PFSK-1 (cell line): Measurements from ENCODE around the gene TTBK2.

Experiments used
- FOXP2 ChIP-seq: optimal IDR thresholded peaks from 2 replicates; pipeline ENCODE3; 2011; ENCODE audit warnings: borderline replicate concordance, control low read depth, inconsistent platforms; ENCODE audit not compliant: insufficient read depth; ENCODE audit errors: extremely low read length, extremely low read depth
- POLR2AphosphoS5 ChIP-seq: IDR thresholded peaks from 2 replicates; pipeline ENCODE4 v1.6.1; 2012; ENCODE audit warnings: low read depth, mild to moderate bottlenecking, control low read depth, low read length, moderate library complexity
- SIN3A ChIP-seq: IDR thresholded peaks from 2 replicates; pipeline ENCODE4 v1.6.1; 2012; ENCODE audit warnings: mild to moderate bottlenecking, low read length, moderate library complexity, borderline replicate concordance; ENCODE audit not compliant: insufficient read depth
- TAF1 ChIP-seq: IDR thresholded peaks from 2 replicates; pipeline ENCODE4 v1.6.1; 2012; ENCODE audit warnings: low read length, control low read depth, borderline replicate concordance; ENCODE audit not compliant: insufficient read depth
- TF ChIP-seq, protein P1 (sequence below), 2 experiments: IDR thresholded peaks; 2 replicates each; pipeline versions ENCODE4 v1.6.1 to v1.8.0; 2011 to 2012; ENCODE audit warnings: low read depth in 2 of 2, low read length in 2 of 2, control low read depth in 1 of 2, inconsistent platforms in 1 of 2, mild to moderate bottlenecking in 1 of 2, moderate library complexity in 1 of 2; ENCODE audit not compliant: insufficient read depth in 1 of 2

DNA sequence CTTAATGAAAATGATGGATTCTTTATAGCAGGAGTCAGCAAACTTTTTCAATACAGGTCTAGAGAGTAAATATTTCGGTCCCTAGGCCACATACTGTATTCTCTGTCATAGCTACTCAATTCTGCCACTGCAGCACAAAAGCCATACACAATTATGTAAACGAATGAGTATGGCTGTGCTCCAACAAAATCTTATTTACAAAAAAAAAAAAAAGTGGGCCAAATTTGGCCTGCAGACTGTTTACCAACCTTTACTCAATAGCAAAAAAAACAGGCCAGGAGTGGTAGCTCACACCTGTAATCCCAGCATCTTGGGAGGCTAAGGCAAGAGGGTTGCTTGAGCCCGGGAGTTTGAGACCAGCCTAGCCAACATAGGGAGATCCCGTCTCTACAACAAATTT, 41.1 kb downstream of the TTBK2 start:
- TF ChIP-seq, protein P1, sequence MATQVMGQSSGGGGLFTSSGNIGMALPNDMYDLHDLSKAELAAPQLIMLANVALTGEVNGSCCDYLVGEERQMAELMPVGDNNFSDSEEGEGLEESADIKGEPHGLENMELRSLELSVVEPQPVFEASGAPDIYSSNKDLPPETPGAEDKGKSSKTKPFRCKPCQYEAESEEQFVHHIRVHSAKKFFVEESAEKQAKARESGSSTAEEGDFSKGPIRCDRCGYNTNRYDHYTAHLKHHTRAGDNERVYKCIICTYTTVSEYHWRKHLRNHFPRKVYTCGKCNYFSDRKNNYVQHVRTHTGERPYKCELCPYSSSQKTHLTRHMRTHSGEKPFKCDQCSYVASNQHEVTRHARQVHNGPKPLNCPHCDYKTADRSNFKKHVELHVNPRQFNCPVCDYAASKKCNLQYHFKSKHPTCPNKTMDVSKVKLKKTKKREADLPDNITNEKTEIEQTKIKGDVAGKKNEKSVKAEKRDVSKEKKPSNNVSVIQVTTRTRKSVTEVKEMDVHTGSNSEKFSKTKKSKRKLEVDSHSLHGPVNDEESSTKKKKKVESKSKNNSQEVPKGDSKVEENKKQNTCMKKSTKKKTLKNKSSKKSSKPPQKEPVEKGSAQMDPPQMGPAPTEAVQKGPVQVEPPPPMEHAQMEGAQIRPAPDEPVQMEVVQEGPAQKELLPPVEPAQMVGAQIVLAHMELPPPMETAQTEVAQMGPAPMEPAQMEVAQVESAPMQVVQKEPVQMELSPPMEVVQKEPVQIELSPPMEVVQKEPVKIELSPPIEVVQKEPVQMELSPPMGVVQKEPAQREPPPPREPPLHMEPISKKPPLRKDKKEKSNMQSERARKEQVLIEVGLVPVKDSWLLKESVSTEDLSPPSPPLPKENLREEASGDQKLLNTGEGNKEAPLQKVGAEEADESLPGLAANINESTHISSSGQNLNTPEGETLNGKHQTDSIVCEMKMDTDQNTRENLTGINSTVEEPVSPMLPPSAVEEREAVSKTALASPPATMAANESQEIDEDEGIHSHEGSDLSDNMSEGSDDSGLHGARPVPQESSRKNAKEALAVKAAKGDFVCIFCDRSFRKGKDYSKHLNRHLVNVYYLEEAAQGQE (IDR thresholded peaks at IDR 0.05; ENCODE audit: insufficient read depth in 1 of 2, low read depth in 2 of 2, low read length in 2 of 2) = no peak
- TF ChIP-seq SIN3A = no peak
- no peak for TF ChIP-seq TAF1
- no peak for TF ChIP-seq POLR2AphosphoS5
- no peak for TF ChIP-seq FOXP2
